Neural progenitor cell (in vitro differentiated cells): Measurements from ENCODE around the gene ZBP1. TPM values are rescaled to one million over a fixed set of nuclear protein-coding genes. Genes with fewer than 3 reads are reported as not detected.

Source experiments
- DNase-seq: peaks from one replicate; pipeline ENCODE4 v3.0.0-alpha.2; 2016; ENCODE audit warnings: low spot score
- H2AFZ ChIP-seq: fragments of 200-600 bp; sonication (generic); replicated peaks from 2 replicates; pipeline ENCODE4 v1.6.1; 2016; ENCODE audit warnings: antibody characterized with exemption
- H3F3A ChIP-seq: fragments of 200-600 bp; sonication (generic); 2 replicates; pipeline ENCODE4 v1.6.1; 2016; ENCODE audit warnings: antibody characterized with exemption, low read depth
- H3K27ac ChIP-seq: fragments of 200-600 bp; sonication (generic); 2 replicates; pipeline ENCODE4 v1.5.1; 2016; ENCODE audit warnings: mild to moderate bottlenecking
- H3K27me3 ChIP-seq: fragments of 200-600 bp; sonication (generic); 2 replicates; pipeline ENCODE4 v1.6.1; 2016; ENCODE audit warnings: mild to moderate bottlenecking, moderate library complexity
- H3K36me3 ChIP-seq: fragments of 200-600 bp; sonication (generic); 2 replicates; pipeline ENCODE4 v1.5.1; 2016
- H3K4me1 ChIP-seq: fragments of 200-600 bp; sonication (generic); 2 replicates; pipeline ENCODE4 v1.6.1; 2016; ENCODE audit warnings: mixed run types
- H3K4me2 ChIP-seq: fragments of 200-600 bp; sonication (generic); 2 replicates; pipeline ENCODE4 v1.6.1; 2016
- H3K4me3 ChIP-seq: fragments of 200-600 bp; sonication (generic); 2 replicates; pipeline ENCODE4 v1.5.1; 2016
- H3K79me2 ChIP-seq: fragments of 200-600 bp; sonication (generic); 2 replicates; pipeline ENCODE4 v1.6.1; 2016; ENCODE audit warnings: low read depth
- H3K9ac ChIP-seq: fragments of 200-600 bp; sonication (generic); 2 replicates; pipeline ENCODE4 v1.6.1; 2016
- H3K9me3 ChIP-seq: fragments of 200-600 bp; sonication (generic); 2 replicates; pipeline ENCODE4 v1.5.1; 2016; ENCODE audit warnings: low read depth
- H4K20me1 ChIP-seq: fragments of 200-600 bp; sonication (generic); 2 replicates; pipeline ENCODE4 v1.6.1; 2016; ENCODE audit warnings: low read depth
- H3K27ac Mint-ChIP-seq: 3 replicates; pipeline ENCODE4 v1.8.0; 2021; ENCODE audit warnings: mixed read lengths
- H3K27me3 Mint-ChIP-seq: 2 replicates; pipeline ENCODE4 v1.8.0; 2022; ENCODE audit warnings: low read depth, mild to moderate bottlenecking, inconsistent platforms, moderate library complexity, mixed read lengths; ENCODE audit not compliant: insufficient read depth
- H3K36me3 Mint-ChIP-seq: 3 replicates; pipeline ENCODE4 v1.8.0; 2021; ENCODE audit warnings: mixed read lengths
- H3K4me1 Mint-ChIP-seq: 3 replicates; pipeline ENCODE4 v1.8.0; 2021; ENCODE audit warnings: mixed read lengths
- H3K4me3 Mint-ChIP-seq: 3 replicates; pipeline ENCODE4 v1.8.0; 2021; ENCODE audit warnings: mild to moderate bottlenecking, moderate library complexity, mixed read lengths
- H3K9me3 Mint-ChIP-seq: 3 replicates; pipeline ENCODE4 v1.8.0; 2020; ENCODE audit warnings: mixed read lengths
- EZH2 ChIP-seq: fragments of 200-600 bp; sonication (generic); IDR thresholded peaks from 2 replicates; pipeline ENCODE4 v1.6.1; 2017; ENCODE audit warnings: antibody characterized with exemption, mild to moderate bottlenecking, moderate library complexity
- EZH2phosphoT487 ChIP-seq: fragments of 200-600 bp; sonication (generic); IDR thresholded peaks from 2 replicates; pipeline ENCODE4 v1.6.1; 2017; ENCODE audit warnings: antibody characterized with exemption
- total RNA-seq: library from RNA; depleted of rRNA; stranded (reverse); fragments of >200 nt; gene quantifications from 2 replicates; pipeline ENCODE4 v1.2.3, GENCODE V29; 2015; ENCODE audit warnings: low replicate concordance
- TF ChIP-seq, protein P1 (sequence below): fragments of 200-600 bp; sonication (generic); IDR thresholded peaks from 2 replicates; pipeline ENCODE4 v1.5.1; 2017; ENCODE audit warnings: antibody characterized with exemption, mild to moderate bottlenecking

ZBP1 gene
- total RNA-seq, 1 donor from 2014 or later = not detected

DNA sequence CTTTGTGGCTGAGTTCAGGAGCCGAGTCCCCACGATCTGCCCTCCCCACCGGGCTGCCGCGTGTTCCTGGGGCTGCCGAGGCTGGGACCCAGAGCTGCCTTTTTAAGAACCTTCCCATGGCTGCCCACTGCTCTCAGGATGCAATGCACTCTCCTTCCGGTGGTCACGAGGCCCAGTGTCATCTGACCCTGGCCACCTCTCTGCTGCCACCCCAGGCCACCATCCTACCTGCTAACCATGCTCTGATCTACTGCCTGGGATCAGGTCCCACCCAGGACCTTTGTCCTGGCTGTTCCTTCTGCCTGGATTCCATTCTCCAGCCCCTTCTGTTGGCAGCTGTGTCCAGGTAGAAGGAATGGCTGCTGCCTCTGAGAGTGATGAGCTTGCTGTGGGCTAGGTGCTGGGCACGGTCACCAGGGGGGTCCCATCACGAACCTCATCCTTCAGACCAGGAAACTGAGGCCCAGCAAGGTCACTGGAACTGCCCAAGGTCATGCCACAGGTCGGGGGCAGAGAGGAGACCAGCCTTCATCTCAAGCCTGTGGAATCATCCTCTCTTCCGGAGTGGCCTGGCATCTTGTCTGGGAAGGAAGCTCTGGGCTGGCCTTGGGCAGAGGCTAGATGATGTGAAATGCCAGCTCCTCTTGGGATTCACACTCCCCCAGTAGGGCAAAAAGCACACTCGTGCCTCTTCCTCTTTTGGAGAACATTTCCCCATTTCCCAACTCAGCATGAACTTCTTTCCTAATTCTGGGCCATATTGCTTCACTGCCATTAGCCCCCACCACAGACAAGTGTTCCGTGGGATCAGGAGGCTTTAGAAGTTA, 38.8 kb downstream of the ZBP1 start:
- H3K27ac ChIP-seq = no peak overlapping the region
- DNase-seq = no peak
- H3K36me3 ChIP-seq = no peaks in the 10 kb centered on the region
- no peaks in the 10 kb centered on the region for H3K27me3 ChIP-seq
- H3K9me3 ChIP-seq = no peaks in the 10 kb centered on the region
- no peak overlapping the region for H3K4me2 ChIP-seq
- peaks cover 30% of the 10 kb centered on the region for H3K4me1 Mint-ChIP-seq
- no peaks in the 10 kb centered on the region for H3K79me2 ChIP-seq
- H3K27ac Mint-ChIP-seq = no peak overlapping the region
- no peak overlapping the region for H3K4me3 Mint-ChIP-seq
- H3K36me3 Mint-ChIP-seq = no peaks in the 10 kb centered on the region
- no peak for TF ChIP-seq EZH2phosphoT487
- no peak for TF ChIP-seq EZH2
- TF ChIP-seq, protein P1, sequence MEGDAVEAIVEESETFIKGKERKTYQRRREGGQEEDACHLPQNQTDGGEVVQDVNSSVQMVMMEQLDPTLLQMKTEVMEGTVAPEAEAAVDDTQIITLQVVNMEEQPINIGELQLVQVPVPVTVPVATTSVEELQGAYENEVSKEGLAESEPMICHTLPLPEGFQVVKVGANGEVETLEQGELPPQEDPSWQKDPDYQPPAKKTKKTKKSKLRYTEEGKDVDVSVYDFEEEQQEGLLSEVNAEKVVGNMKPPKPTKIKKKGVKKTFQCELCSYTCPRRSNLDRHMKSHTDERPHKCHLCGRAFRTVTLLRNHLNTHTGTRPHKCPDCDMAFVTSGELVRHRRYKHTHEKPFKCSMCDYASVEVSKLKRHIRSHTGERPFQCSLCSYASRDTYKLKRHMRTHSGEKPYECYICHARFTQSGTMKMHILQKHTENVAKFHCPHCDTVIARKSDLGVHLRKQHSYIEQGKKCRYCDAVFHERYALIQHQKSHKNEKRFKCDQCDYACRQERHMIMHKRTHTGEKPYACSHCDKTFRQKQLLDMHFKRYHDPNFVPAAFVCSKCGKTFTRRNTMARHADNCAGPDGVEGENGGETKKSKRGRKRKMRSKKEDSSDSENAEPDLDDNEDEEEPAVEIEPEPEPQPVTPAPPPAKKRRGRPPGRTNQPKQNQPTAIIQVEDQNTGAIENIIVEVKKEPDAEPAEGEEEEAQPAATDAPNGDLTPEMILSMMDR = no peak
- no peaks in the 10 kb centered on the region for H4K20me1 ChIP-seq
- H3K9me3 Mint-ChIP-seq = no peaks in the 10 kb centered on the region
- H3K27me3 Mint-ChIP-seq = peaks cover 22% of the 10 kb centered on the region
- H3K9ac ChIP-seq = no peak overlapping the region
- H3F3A ChIP-seq = no peaks in the 10 kb centered on the region
- H3K4me1 ChIP-seq = peaks cover 7% of the 10 kb centered on the region
- H3K4me3 ChIP-seq = no peak overlapping the region
- no peak overlapping the region for H2AFZ ChIP-seq

DNA sequence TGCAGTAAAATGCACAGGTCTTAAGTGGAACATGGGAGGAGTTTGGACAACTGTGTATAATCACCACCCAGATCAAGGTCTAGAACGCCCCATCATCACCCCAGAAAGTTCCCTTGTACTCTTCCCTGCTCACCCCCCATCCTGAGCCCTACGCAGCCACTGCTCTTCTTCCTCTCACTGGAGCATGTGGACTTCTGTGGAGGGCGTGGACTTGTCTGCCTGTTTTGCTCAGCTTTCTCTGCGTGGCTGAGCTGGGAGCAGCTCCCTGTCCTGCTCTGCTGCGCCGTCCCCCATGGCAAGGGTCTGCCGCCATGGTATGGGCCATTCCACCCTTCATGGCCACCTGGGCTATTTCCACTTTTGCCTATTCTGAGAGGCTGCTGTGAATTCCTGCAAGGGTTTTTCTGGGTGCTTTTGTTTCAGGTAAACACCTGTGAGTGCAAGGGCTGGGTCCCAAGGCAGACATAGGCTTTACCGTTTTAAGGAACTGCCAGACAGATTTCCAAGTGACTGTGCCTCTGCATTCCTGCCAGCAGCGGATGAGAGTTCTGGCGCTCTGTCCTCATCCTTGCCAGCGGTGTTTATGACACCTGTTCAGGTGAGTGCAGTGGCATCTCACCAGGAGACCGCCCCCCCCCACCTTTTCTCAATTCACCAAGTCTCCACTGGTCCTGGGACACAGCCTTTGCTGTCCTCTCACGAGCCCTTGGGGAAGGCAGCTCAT, 39.6 kb downstream of the ZBP1 start:
- Histone ChIP-seq H3K27ac (no peak overlapping the region), H3K9me3 (no peaks in the 10 kb centered on the region), H2AFZ (no peak overlapping the region), H3K4me2 (no peak overlapping the region), H4K20me1 (no peaks in the 10 kb centered on the region), H3K4me1 (peaks cover 11% of the 10 kb centered on the region), H3K79me2 (no peaks in the 10 kb centered on the region), H3K9ac (no peak overlapping the region), H3F3A (peaks cover 6% of the 10 kb centered on the region), H3K27me3 (no peaks in the 10 kb centered on the region), H3K36me3 (no peaks in the 10 kb centered on the region), H3K4me3 (no peak overlapping the region)
- Mint-ChIP-seq H3K36me3 (no peaks in the 10 kb centered on the region), H3K27me3 (peaks cover 22% of the 10 kb centered on the region), H3K4me3 (no peak overlapping the region), H3K9me3 (no peaks in the 10 kb centered on the region), H3K4me1 (peaks cover 30% of the 10 kb centered on the region), H3K27ac (peak overlapping the region; percentile 80)
- DNase-seq = no peak
- no peak for TF ChIP-seq EZH2
- TF ChIP-seq, protein P1 = no peak
- TF ChIP-seq EZH2phosphoT487 = no peak

DNA sequence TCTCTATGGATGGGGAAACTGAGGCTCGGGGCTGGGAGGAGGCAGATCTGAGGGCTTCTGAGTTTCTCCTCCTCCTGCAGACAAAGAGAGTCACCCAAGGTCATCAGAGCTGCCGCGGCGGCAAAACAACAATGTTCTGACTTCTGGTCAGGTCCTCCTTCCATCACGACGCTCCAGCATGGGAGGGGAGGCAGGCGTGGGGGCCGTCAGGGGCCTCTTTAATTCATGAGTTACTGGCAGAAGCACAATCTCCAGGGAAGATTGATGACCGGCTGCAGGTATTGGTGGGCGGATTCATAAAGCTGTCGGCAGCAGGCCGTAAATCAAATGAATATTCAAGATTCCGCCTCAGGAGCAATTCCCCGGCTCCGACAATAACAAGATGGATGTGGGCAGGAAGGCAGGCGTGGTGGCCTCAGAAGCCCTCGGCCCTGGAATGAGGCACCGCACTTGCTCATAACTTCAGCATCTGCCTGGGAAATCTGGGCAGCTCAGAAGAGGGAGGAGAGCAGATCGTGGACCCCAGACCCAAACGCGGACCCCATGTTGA, 40.3 kb downstream of the ZBP1 start:
- H3F3A ChIP-seq = peaks cover 6% of the 10 kb centered on the region
- H4K20me1 ChIP-seq = no peaks in the 10 kb centered on the region
- no peaks in the 10 kb centered on the region for H3K36me3 ChIP-seq
- no peak overlapping the region for H3K4me2 ChIP-seq
- H3K27ac Mint-ChIP-seq = peak overlapping the region; percentile 80
- H3K4me3 Mint-ChIP-seq = peak overlapping the region; percentile 8
- no peak overlapping the region for H3K9ac ChIP-seq
- DNase-seq = no peak
- H3K36me3 Mint-ChIP-seq = no peaks in the 10 kb centered on the region
- H3K4me3 ChIP-seq = no peak overlapping the region
- H3K4me1 ChIP-seq = peaks cover 11% of the 10 kb centered on the region
- no peaks in the 10 kb centered on the region for H3K9me3 ChIP-seq
- TF ChIP-seq, protein P1 = no peak
- TF ChIP-seq EZH2phosphoT487 (no peak), EZH2 (no peak)
- H3K27me3 ChIP-seq = no peaks in the 10 kb centered on the region
- H3K4me1 Mint-ChIP-seq = peaks cover 30% of the 10 kb centered on the region
- no peaks in the 10 kb centered on the region for H3K79me2 ChIP-seq
- no peak overlapping the region for H3K27ac ChIP-seq
- H3K27me3 Mint-ChIP-seq = peaks cover 19% of the 10 kb centered on the region
- no peak overlapping the region for H2AFZ ChIP-seq
- H3K9me3 Mint-ChIP-seq = no peaks in the 10 kb centered on the region
